HepG2 (cell line): Measurements from ENCODE around the gene MATK. TPM values are rescaled to one million over a fixed set of nuclear protein-coding genes. Genes with fewer than 3 reads are reported as not detected.
A peak's percentile ranks its signal among the peaks of the same experiment; 100 is the strongest.

Experiments used
- ARHGAP35 ChIP-seq: sonication (generic); formaldehyde crosslinking; IDR thresholded peaks from 2 replicates; pipeline ENCODE4 v1.9.0; 2022; ENCODE audit warnings: mild to moderate bottlenecking, inconsistent platforms, moderate library complexity, missing genetic modification reagents, borderline replicate concordance
- BRCA1 ChIP-seq: sonication (generic); formaldehyde crosslinking; IDR thresholded peaks from 2 replicates; pipeline ENCODE4 v1.4.0; 2020; ENCODE audit warnings: missing genetic modification reagents
- FOXM1 ChIP-seq: sonication (generic); formaldehyde crosslinking; IDR thresholded peaks from 2 replicates; pipeline ENCODE4 v1.5.0; 2020; ENCODE audit warnings: missing genetic modification reagents
- GATA4 ChIP-seq: sonication (generic); IDR thresholded peaks from 2 replicates; pipeline ENCODE4 v1.6.1; 2016; ENCODE audit warnings: antibody characterized with exemption, low read depth, borderline replicate concordance
- HHEX ChIP-seq: IDR thresholded peaks from 2 replicates; pipeline ENCODE4 v1.6.1; 2016; ENCODE audit warnings: control low read depth
- ONECUT2 ChIP-seq: sonication (generic); formaldehyde crosslinking; IDR thresholded peaks from 2 replicates; pipeline ENCODE4 v1.4.0; 2020; ENCODE audit warnings: missing genetic modification reagents
- POGZ ChIP-seq: sonication (generic); formaldehyde crosslinking; IDR thresholded peaks from 2 replicates; pipeline ENCODE4 v1.4.0; 2020; ENCODE audit warnings: mild to moderate bottlenecking, missing genetic modification reagents
- SAFB2 ChIP-seq: sonication (generic); formaldehyde crosslinking; IDR thresholded peaks from 2 replicates; pipeline ENCODE4 v1.5.1; 2020; ENCODE audit warnings: missing genetic modification reagents, low read depth, mild to moderate bottlenecking, borderline replicate concordance
- SALL2 ChIP-seq: sonication (generic); formaldehyde crosslinking; IDR thresholded peaks from 2 replicates; pipeline ENCODE4 v1.8.1; 2023; ENCODE audit warnings: mild to moderate bottlenecking, missing genetic modification reagents, inconsistent platforms
- SMAD9 ChIP-seq: sonication (generic); formaldehyde crosslinking; IDR thresholded peaks from 2 replicates; pipeline ENCODE4 v1.5.1; 2020; ENCODE audit warnings: mild to moderate bottlenecking, missing genetic modification reagents
- WIZ ChIP-seq: sonication (generic); formaldehyde crosslinking; IDR thresholded peaks from 2 replicates; pipeline ENCODE4 v1.5.1; 2020; ENCODE audit warnings: mild to moderate bottlenecking, missing genetic modification reagents
- ZNF160 ChIP-seq: sonication (generic); formaldehyde crosslinking; IDR thresholded peaks from 2 replicates; pipeline ENCODE4 v1.8.0; 2022; ENCODE audit warnings: mild to moderate bottlenecking, inconsistent platforms, missing genetic modification reagents
- ZNF235 ChIP-seq: sonication (generic); formaldehyde crosslinking; IDR thresholded peaks from 2 replicates; pipeline ENCODE4 v1.8.1; 2023; ENCODE audit warnings: mild to moderate bottlenecking, missing genetic modification reagents, borderline replicate concordance
- ZNF337 ChIP-seq: sonication (generic); formaldehyde crosslinking; IDR thresholded peaks from 2 replicates; pipeline ENCODE4 v1.5.1; 2020; ENCODE audit warnings: missing genetic modification reagents, low read depth, mild to moderate bottlenecking, borderline replicate concordance
- ZNF441 ChIP-seq: sonication (generic); formaldehyde crosslinking; IDR thresholded peaks from 2 replicates; pipeline ENCODE4 v1.7.0; 2021; ENCODE audit warnings: missing genetic modification reagents, borderline replicate concordance
- ZSCAN21 ChIP-seq: sonication (generic); formaldehyde crosslinking; IDR thresholded peaks from 2 replicates; pipeline ENCODE4 v1.8.0; 2022; ENCODE audit warnings: mild to moderate bottlenecking, missing genetic modification reagents, moderate library complexity, borderline replicate concordance
- ZSCAN29 ChIP-seq: sonication (generic); formaldehyde crosslinking; conservative IDR thresholded peaks from 2 replicates; pipeline ENCODE4 v1.4.0; 2020; ENCODE audit warnings: mild to moderate bottlenecking, missing genetic modification reagents
- polyA plus RNA-seq, 8 experiments: library from polyadenylated mRNA; depleted of rRNA in 3 of 8; stranded (reverse) in 7 of 8; unstranded in 1 of 8; fragments of >200 nt; fragmentation: Illumina TruSeq in 4 of 8; extraction: Trizol in 4 of 8; gene quantifications; 2 replicates each; pipeline versions ENCODE4 v1.2.1 to v1.2.3, GENCODE V29; 2011 to 2016; ENCODE audit warnings: low read depth in 4 of 8, missing spikeins in 1 of 8, mixed read lengths in 1 of 8; ENCODE audit not compliant: insufficient read depth in 1 of 8
- total RNA-seq, 5 experiments: library from RNA; depleted of rRNA; stranded (reverse); fragments of >200 nt; fragmentation: Illumina TruSeq; extraction: Trizol; gene quantifications; 2 replicates each; pipeline ENCODE4 v1.2.3, GENCODE V29; 2016; ENCODE audit warnings: low read depth in 1 of 5
- TF ChIP-seq, protein P1 (sequence below): sonication (generic); formaldehyde crosslinking; IDR thresholded peaks from 2 replicates; pipeline ENCODE4 v1.8.1; 2023; ENCODE audit warnings: missing genetic modification reagents, mild to moderate bottlenecking, borderline replicate concordance
- TF ChIP-seq, protein P2 (sequence below): sonication (generic); formaldehyde crosslinking; IDR thresholded peaks from 2 replicates; pipeline ENCODE4 v1.4.0; 2020; ENCODE audit warnings: missing genetic modification reagents
- TF ChIP-seq, protein P3 (sequence below): sonication (generic); formaldehyde crosslinking; IDR thresholded peaks from 2 replicates; pipeline ENCODE4 v1.4.0; 2020; ENCODE audit warnings: missing genetic modification reagents
- TF ChIP-seq, protein P4 (sequence below): sonication (generic); formaldehyde crosslinking; IDR thresholded peaks from 2 replicates; pipeline ENCODE4 v1.4.0; 2020; ENCODE audit warnings: mild to moderate bottlenecking, missing genetic modification reagents, borderline replicate concordance

The MATK gene
- total and polyA plus RNA-seq, 2 of the 13 experiments (the other 11 are each of a cell fraction or from before 2014, with no cell fraction given): 0.09 TPM; not detected in 1

DNA sequence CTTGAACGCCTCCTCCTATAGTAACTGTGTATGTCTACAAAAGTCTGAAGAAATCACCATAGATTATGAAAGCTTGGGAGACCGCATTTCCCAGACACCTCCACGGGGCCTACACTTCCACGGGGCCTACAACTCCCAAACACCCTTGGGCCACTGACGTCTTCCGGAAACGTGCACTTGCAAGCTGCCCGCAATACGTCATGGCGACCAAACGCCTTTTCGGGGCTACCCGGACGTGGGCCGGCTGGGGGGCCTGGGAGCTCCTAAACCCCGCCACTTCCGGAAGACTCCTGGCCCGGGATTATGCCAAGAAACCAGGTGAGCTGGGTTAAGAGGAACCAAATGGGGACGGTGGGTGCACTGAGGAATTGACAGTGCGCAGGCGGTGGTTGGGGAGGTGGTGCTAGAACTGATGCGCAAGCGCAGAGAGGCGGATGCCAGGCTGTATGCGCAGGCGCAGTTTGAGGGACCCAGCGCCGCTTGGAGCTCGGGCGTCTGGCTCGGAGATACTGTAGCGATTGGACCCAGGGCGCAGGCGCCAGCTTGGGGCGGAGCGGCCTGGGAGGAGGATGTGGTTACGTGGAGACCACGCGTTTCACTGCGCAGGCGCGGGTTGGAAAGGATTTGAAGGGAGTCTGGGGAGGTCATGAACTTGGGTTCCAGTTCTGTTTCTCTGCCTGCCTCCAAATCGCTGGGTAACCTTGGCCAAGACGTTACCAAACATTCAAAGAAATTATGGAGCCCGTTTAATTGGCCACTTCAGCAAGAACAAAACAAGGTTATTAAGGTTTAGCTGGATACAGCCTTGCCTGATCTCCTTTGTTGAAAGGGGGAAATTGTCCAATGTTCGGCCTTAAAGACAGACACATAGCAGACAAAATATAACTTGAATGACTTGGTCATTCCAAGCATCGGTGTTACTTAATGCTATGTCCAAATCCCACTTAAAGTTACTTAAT is 23.4 kb downstream of the MATK start, which contains the start of gene MRPL54 (continued):
- TF ChIP-seq SMAD9 (no peak), WIZ (CRISPR knock-in tag) (no peak), ZSCAN21 (no peak; the same call in 1 of the 2 replicates), ZNF235 (CRISPR knock-in tag) (no peak), HHEX (CRISPR knock-in tag) (no peak), ZNF337 (CRISPR knock-in tag) (0 out of 2 replicates have a peak, but pooled peaks have one; percentile 34), FOXM1 (no peak), ZNF441 (CRISPR knock-in tag) (peak; percentile 53; the same call in 1 of the 2 replicates), SALL2 (CRISPR knock-in tag) (peak; percentile 53; the same call in 1 of the 2 replicates), ARHGAP35 (no peak), POGZ (CRISPR knock-in tag) (0 out of 2 replicates have a peak, but pooled peaks have one; percentile 29), SAFB2 (CRISPR knock-in tag) (no peak), BRCA1 (CRISPR knock-in tag) (0 out of 2 replicates have a peak, but pooled peaks have one; percentile 25), GATA4 (peak; percentile 37; the same call in 1 of the 2 replicates), ZNF160 (CRISPR knock-in tag) (0 out of 2 replicates have a peak, but pooled peaks have one; percentile 43), ONECUT2 (no peak), ZSCAN29 (no peak)
- TF ChIP-seq, protein P1, sequence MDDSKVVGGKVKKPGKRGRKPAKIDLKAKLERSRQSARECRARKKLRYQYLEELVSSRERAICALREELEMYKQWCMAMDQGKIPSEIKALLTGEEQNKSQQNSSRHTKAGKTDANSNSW (CRISPR knock-in tag): peak; percentile 74; the same call in 1 of the 2 replicates
- TF ChIP-seq, protein P2, sequence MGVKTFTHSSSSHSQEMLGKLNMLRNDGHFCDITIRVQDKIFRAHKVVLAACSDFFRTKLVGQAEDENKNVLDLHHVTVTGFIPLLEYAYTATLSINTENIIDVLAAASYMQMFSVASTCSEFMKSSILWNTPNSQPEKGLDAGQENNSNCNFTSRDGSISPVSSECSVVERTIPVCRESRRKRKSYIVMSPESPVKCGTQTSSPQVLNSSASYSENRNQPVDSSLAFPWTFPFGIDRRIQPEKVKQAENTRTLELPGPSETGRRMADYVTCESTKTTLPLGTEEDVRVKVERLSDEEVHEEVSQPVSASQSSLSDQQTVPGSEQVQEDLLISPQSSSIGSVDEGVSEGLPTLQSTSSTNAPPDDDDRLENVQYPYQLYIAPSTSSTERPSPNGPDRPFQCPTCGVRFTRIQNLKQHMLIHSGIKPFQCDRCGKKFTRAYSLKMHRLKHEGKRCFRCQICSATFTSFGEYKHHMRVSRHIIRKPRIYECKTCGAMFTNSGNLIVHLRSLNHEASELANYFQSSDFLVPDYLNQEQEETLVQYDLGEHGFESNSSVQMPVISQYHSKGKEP (CRISPR knock-in tag): 0 out of 2 replicates have a peak, but pooled peaks have one; percentile 39
- TF ChIP-seq, protein P3, sequence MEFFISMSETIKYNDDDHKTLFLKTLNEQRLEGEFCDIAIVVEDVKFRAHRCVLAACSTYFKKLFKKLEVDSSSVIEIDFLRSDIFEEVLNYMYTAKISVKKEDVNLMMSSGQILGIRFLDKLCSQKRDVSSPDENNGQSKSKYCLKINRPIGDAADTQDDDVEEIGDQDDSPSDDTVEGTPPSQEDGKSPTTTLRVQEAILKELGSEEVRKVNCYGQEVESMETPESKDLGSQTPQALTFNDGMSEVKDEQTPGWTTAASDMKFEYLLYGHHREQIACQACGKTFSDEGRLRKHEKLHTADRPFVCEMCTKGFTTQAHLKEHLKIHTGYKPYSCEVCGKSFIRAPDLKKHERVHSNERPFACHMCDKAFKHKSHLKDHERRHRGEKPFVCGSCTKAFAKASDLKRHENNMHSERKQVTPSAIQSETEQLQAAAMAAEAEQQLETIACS (CRISPR knock-in tag): no peak
- TF ChIP-seq, protein P4, sequence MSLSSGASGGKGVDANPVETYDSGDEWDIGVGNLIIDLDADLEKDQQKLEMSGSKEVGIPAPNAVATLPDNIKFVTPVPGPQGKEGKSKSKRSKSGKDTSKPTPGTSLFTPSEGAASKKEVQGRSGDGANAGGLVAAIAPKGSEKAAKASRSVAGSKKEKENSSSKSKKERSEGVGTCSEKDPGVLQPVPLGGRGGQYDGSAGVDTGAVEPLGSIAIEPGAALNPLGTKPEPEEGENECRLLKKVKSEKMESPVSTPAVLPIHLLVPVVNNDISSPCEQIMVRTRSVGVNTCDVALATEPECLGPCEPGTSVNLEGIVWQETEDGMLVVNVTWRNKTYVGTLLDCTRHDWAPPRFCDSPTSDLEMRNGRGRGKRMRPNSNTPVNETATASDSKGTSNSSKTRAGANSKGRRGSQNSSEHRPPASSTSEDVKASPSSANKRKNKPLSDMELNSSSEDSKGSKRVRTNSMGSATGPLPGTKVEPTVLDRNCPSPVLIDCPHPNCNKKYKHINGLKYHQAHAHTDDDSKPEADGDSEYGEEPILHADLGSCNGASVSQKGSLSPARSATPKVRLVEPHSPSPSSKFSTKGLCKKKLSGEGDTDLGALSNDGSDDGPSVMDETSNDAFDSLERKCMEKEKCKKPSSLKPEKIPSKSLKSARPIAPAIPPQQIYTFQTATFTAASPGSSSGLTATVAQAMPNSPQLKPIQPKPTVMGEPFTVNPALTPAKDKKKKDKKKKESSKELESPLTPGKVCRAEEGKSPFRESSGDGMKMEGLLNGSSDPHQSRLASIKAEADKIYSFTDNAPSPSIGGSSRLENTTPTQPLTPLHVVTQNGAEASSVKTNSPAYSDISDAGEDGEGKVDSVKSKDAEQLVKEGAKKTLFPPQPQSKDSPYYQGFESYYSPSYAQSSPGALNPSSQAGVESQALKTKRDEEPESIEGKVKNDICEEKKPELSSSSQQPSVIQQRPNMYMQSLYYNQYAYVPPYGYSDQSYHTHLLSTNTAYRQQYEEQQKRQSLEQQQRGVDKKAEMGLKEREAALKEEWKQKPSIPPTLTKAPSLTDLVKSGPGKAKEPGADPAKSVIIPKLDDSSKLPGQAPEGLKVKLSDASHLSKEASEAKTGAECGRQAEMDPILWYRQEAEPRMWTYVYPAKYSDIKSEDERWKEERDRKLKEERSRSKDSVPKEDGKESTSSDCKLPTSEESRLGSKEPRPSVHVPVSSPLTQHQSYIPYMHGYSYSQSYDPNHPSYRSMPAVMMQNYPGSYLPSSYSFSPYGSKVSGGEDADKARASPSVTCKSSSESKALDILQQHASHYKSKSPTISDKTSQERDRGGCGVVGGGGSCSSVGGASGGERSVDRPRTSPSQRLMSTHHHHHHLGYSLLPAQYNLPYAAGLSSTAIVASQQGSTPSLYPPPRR (CRISPR knock-in tag): no peak
